Activated T-cell treated with anti-CD3 and anti-CD28 coated beads, Interleukin-2, amount 50 U/mL, for 48 hours (primary cell): ENCODE data around the gene DIAPH2.
A peak's percentile ranks its signal among the peaks of the same experiment; 100 is the strongest.

ENCODE experiments used
- DNase-seq, 2 experiments: peaks; one replicate each; pipeline ENCODE4 v3.0.0-alpha.2; 2020

The DIAPH2 gene

DNA sequence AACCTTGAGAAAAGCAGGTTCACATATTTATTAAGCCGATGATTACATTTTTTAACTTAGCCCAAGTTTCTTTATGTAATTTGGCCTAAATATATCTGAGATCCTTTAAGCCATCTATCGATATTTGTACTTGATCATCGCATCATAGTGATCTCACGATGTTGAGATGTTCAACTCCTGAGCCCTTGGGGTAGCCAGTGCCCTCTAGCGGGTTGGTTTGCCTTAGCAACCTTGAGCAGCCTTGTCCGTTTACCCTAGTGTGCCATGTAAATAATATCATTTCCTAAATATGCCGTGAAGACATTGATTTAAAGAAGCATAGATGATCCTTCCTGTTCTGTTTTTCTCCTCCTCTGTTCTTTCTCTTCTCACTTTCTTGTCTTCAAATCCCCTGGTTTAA lies 631.3 kb downstream of the DIAPH2 start:
- DNase-seq: peak in 1 of 2 experiments; percentile 27

DNA sequence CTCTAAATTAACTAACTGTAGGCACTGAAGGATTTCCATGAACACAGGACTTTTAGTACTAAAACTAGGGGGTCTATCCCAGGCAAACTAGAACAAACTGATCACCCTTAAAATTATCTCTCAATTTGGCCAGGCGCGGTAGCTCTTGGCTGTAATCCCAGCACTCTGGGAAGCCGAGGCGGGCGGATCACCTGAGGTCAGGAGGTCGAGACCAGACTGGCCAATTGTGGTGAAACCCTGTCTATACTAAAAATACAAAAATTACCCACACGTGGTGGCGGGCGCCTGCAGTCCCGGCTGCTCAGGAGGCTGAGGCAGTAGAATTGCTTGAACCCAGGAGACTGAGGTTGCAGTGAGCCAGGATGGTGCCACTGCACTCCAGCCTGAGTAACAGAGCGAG lies 635.7 kb downstream of the DIAPH2 start:
- no peak for DNase-seq

- DNase-seq: no peak
Measured at GRCh38 chrX:97322401-97322800, 637.8 kb downstream of the DIAPH2 start.

DNA sequence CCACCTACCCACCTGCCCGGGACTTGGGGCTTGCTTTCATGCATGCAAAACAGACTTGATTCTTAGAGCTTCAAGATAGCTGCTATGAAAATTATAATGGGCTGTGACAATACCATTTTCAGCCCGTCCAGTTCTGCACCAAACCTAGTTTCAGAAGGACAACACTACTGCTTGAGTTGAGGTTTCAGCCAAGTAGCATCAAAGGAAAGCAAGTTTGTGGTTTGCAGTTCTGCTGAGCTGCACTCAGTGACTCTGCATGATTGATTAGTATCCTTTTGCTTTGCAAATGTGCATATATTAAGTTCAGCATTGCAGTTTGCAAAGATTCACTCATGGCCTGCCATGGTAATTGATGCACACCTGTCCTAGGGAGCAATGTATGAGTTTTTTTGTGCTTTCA lies 641.8 kb downstream of the DIAPH2 start:
- no peak for DNase-seq

DNA sequence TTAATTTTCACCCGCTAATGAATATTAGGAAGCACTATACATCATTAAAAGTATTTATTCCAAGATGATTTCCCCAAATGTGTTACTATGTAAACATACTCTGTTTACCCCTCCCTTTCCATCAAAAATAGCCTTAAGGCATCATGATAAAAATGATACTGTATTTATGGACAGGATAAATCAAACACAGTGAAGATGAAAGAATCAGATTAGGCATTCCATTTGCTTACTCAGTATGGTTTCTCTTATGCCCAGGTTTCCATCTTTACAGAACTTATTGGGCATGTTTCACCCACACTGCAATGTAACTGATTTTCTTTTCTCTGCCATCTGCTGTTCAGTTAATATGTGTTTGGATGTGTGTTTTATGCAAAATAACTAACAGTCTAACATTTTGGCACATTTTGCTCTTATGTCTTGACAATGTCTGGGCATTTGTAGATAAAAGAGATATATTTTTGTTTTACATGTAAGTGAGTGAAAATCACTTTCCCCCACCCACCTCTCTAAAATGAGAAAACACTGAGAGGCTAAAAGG lies 644.3 kb downstream of the DIAPH2 start:
- DNase-seq: no peak

- DNase-seq: no peak
Measured at GRCh38 chrX:97330151-97330550, 645.5 kb downstream of the DIAPH2 start.

DNA sequence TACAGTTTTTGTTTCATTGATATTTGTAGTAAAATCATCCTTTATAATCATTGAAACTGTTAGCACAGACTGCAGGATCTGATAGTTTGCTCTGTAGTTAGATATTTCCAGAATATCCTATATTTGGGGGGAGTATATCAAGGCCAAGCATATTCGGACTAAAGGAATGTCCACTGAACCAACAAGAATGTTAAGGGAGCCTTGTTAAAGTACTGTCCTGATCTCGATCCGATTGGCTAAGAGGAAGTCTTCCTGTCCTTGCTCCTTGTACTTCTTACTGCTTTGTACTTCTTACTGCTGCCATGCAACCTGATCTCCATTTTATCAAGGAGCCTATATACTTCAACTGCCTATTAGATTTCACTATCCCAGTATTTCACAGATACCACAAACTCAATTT lies 648.3 kb downstream of the DIAPH2 start:
- DNase-seq: no peak

GRCh38 chrX:97334850-97335249 lies 650.2 kb downstream of the DIAPH2 start:
- no peak for DNase-seq

DNA sequence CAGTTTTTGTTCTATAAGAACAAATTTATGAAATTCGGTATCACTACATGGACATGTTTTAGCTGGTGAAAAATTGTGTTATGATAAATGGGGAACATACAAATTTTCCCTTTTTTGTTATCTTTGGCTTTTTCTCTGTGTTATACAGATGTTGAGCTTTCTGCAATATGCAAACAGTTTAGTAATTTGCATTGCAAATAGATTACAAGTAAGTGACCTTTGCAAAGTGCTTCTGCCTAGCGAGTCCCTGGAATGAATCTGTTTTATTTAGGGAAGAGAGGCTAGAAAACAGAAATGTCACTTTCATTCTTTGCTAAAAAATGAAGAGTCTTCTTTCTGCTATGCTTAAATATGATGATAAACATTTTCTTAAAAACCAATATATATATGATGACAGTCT lies 660.1 kb downstream of the DIAPH2 start:
- DNase-seq: no peak

- DNase-seq: no peak
Measured at GRCh38 chrX:97358941-97359340, 674.3 kb downstream of the DIAPH2 start.

GRCh38 chrX:97363843-97364242 lies 679.2 kb downstream of the DIAPH2 start:
- DNase-seq: no peak

DNA sequence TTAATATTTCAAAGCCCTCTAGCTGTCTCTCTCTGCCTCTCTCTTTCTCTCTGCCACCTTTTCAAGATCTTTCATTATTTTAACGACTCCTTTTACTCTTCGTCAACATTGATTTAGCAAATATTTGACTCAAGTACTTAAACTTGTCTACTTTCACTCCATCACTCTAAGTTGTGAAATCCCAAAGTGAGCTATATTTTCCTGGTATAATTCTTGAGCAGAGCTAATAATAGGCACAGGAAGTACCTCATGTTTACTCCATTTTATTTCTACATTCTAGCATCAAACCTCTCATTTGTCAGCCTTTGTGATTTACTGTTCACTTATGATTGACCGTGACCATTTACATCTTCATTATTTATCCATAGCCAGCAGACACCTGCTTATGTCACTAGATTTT lies 681.6 kb downstream of the DIAPH2 start:
- no peak for DNase-seq

DNA sequence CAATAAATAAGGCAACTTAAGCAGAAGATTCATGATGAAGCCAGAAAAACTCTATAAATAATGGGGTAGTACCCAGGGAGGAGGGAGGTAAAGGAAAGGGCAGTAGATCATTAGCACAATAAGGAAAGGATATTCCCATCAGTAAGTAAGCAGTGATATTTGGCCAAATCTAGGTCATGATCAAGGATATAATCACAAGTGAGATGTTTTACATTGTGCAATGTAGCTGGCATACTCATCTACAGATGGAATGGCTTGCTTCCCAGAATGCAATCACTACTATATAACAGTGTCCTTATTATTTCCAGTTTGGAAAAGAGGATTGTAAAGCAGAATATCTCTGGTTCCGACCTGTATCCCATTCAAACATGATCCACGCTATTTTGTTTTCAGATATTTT lies 682.5 kb downstream of the DIAPH2 start:
- DNase-seq: no peak

DNA sequence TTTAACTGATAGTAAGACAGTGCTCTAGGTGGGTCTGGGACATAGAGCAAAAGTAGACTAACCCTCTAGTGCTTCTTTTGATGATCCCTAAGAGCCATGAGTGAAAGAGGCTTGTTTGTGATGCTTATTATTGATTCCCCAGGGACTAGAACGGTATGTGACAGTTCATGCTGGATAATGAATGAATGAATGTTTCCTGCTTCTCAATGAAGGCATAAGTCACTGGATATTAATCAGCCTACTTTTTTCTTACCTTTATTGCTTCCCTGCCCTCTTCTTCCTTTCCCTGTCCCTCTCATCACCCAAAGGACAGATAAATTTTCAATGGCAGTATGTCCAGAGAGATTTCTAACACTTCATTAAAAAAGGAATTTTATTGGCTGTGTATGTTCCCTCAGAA lies 685.3 kb downstream of the DIAPH2 start:
- no peak for DNase-seq

DNA sequence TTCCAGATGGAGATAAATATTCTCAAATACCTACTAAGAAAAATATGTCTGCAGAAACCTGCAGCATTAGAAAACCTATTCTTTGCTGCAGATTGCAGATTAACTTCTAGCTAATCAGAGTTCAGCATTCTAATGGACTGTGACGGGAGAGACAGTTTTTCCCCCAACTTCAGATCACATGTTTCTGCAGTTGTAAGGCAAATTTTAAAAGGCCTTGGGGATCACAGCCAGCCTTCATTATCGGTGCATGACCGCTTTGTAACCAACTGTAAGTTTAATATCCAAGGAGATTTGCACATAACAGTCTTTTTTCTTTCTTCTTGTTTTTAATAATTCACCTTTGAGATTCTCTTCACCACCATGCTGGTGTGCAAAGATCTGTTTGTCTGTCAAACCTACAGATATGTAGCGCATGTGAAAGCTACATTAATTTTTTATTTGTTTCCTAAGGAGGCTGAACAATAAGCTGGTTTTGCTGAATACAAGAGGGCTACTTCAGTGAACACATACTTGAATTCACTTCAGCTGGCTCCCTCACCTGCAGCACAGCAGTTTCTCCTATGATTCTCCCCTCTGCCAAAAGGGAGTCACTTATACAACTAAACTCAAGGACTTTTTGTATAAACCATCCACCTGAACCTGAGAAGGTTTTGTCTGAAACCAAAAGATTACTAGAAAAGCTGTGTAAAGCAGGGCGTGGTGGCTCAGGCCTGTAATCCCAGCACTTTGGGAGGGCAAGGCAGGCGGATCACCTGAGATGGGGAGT lies 687.5 kb downstream of the DIAPH2 start:
- no peak for DNase-seq

DNA sequence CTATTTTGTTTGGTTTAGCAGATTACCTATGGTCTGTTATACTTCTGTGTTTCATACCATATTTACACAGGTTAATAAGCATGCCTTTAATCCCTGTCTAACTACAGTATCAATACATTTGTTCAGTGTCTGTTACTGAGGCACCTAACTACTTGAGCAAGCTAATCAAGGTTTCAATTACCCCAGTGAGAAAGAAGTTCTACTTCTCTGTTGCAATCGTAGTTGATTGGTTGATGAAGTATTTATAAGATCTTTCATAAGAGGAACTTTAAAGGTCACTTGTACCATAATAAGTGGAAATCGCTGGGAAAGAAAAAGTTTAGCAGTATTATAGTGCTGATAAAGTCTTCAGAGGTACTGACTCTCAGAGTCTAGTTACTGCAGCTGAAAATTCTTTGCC lies 689.6 kb downstream of the DIAPH2 start:
- no peak for DNase-seq

DNA sequence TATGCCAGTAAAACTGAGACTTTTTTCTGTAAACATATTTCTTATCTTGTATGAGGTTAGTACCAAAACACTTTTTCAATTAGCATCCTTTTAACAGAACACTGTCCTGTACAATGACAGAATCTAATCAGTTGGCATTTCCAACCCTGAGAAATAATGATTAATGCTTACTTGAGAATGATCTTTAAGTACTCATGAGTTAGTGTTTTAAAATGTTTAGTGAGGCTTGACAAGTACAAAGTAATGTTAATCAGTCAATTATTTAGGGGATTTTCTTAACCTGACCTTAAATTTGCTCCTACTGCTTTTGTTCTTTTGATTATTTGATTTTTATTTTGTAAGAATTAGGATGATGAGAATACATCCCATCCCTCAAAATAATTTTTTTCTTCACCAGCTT lies 695.6 kb downstream of the DIAPH2 start:
- no peak for DNase-seq

DNA sequence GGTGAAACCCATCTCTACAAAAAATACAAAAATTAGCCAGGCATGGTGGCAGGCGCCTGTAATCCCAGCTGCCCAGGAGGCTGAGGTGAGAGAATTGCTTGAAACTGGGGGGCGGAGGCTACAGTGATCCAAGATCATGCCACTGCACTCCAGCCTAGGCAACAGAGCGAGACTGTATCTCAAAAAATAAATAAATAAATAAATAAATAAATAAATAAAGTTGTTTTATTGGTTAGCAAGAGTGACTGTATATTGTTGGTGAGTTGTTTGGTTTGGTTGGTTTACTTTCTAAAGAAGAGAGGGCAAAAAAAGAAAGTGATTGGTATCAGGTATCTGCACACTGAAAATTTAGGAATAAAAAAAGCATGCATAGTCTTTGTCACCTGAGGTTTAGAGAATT lies 700.0 kb downstream of the DIAPH2 start:
- no peak for DNase-seq

DNA sequence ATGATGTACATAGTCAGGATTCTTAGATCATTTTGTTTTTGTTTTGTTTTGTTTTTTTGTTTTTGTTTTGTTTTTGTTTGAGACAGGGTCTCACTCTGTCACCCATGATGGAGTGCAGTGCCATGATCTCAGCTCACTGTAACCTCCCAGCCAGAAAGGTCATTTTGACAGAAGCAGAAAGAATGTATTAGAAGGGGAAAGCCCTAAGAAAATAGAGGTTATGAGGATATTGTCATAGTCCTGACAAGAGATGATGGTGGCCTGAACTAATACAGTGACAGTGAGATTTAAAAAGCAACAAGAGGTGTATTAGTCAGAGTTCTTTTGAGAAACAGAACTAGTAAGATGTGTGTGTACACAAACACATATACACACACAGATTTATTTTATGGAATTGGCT lies 702.4 kb downstream of the DIAPH2 start:
- DNase-seq: no peak

- peak in 1 of 2 experiments; percentile 21 for DNase-seq
Measured at GRCh38 chrX:97389761-97390192, 705.1 kb downstream of the DIAPH2 start.

- no peak for DNase-seq
Measured at GRCh38 chrX:97397371-97397770, 712.7 kb downstream of the DIAPH2 start.

DNA sequence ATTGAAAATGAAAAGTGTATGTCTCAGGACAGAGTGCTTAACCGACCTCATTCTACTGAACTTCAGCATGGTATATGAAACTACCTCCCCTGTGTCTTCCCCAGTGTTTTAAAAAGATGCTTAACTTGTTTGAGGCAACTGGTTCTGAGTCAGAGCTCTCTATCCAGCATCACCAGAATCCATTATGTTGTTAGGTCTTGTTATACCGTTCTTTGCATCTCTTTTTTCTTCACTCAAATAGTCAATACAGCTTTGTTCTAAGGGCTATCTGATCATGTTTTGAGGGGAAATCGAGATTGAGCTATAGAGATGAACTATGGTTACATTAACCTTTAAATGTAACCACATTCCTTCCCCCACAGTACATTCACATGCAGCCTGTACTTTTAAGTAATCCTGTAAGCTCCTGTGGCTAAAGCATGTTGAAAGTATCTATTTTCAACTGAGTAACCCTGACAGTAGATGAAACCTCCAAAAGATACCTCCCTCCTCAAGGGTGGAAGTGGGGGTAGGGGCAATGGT lies 713.4 kb downstream of the DIAPH2 start:
- no peak for DNase-seq

DNA sequence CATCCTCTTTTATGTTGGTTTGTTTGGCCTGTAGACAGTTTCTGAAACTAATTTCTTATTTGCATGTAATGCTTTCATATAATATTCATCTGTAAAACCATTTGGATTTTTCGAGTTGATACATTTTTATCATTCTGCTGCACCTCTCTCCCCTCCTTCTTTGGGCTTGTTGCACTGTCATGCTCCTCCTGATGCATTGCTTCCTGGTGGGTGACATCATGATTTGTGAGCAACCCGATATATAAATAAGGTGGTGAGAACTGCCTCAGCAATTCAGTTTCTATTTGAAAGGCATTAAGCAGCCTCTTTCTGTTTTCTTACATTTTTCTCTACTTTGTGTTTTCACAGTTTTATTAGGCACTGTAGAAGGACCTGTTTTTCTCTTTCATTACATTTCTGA lies 714.8 kb downstream of the DIAPH2 start:
- DNase-seq: no peak

- no peak for DNase-seq
Measured at GRCh38 chrX:97400492-97400891, 715.9 kb downstream of the DIAPH2 start.

DNA sequence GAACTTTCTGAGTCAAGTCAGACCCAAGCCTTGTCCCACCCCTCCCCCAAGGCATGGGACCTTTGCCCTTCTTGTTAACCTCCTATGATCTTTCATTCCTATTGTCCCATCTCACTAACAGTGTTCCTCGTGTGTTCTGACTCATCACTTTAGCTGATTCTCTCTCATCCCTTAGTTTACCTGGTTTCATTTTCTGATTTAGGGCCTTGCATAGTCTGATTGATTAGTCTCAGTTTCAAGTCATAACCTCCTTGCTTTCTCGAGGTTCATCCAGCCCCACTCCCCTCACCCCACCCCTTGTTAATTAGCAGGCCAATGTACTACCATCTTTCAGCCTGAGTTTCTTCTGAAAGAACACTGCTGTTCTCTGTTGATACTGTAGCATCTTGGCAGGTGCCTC lies 716.5 kb downstream of the DIAPH2 start:
- DNase-seq: peak; percentile 22 to 30
